Mesenchymal stem cell (in vitro differentiated cells and primary cell): Measurements from ENCODE around the gene HEATR5A.

Source experiments
- DNase-seq: peaks from one replicate; pipeline ENCODE4 v3.0.0-alpha.2; 2013
- H2AFZ ChIP-seq: one replicate; pipeline ENCODE4 v1.6.1; 2013; ENCODE audit warnings: low read depth, mild to moderate bottlenecking, control low read depth, inconsistent platforms, low read length, moderate library complexity
- H2AK5ac ChIP-seq: 2 replicates; pipeline ENCODE4 v1.6.1; 2013; ENCODE audit warnings: low read length, moderate library complexity, mild to moderate bottlenecking, inconsistent platforms; ENCODE audit not compliant: severe bottlenecking
- H2BK120ac ChIP-seq: one replicate; pipeline ENCODE4 v1.6.1; 2013; ENCODE audit warnings: low read depth, mild to moderate bottlenecking, inconsistent platforms, low read length, moderate library complexity
- H2BK12ac ChIP-seq, 2 experiments: one replicate each; pipeline ENCODE4 v1.6.1; 2013; ENCODE audit warnings: inconsistent platforms in 2 of 2, low read length in 2 of 2, mild to moderate bottlenecking in 2 of 2, moderate library complexity in 2 of 2, control low read depth in 1 of 2
- H2BK15ac ChIP-seq: one replicate; pipeline ENCODE4 v1.6.1; 2013; ENCODE audit warnings: mild to moderate bottlenecking, low read depth, inconsistent platforms; ENCODE audit not compliant: poor library complexity, severe bottlenecking
- H2BK5ac ChIP-seq: 2 replicates; pipeline ENCODE4 v1.6.1; 2013; ENCODE audit warnings: low read depth, mild to moderate bottlenecking, low read length, control low read depth, inconsistent platforms; ENCODE audit not compliant: poor library complexity, severe bottlenecking
- H3K14ac ChIP-seq, 2 experiments: one replicate each; pipeline ENCODE4 v1.6.1; 2013; ENCODE audit warnings: inconsistent platforms in 2 of 2, low read length in 2 of 2, control low read depth in 1 of 2, mild to moderate bottlenecking in 1 of 2, moderate library complexity in 1 of 2
- H3K18ac ChIP-seq, 2 experiments: one replicate each; pipeline ENCODE4 v1.6.1; 2013; ENCODE audit warnings: inconsistent platforms in 2 of 2, low read length in 2 of 2, control low read depth in 1 of 2, low read depth in 1 of 2, mild to moderate bottlenecking in 1 of 2
- H3K23ac ChIP-seq, 2 experiments: one replicate each; pipeline ENCODE4 v1.6.1; 2013; ENCODE audit warnings: inconsistent platforms in 2 of 2, low read length in 2 of 2, mild to moderate bottlenecking in 2 of 2, moderate library complexity in 2 of 2, control low read depth in 1 of 2
- H3K27ac ChIP-seq: 2 replicates; pipeline ENCODE4 v1.5.1; 2013; ENCODE audit warnings: mild to moderate bottlenecking, moderate library complexity, low read length, control low read depth, inconsistent platforms; ENCODE audit not compliant: poor library complexity, severe bottlenecking
- H3K27me3 ChIP-seq, 2 experiments: 2 replicates each; pipeline versions ENCODE4 v1.6.1 to v1.7.0; 2013; ENCODE audit warnings: low read length in 2 of 2, mild to moderate bottlenecking in 2 of 2, moderate library complexity in 2 of 2, control low read depth in 1 of 2, inconsistent platforms in 1 of 2; ENCODE audit not compliant: control insufficient read depth in 1 of 2, insufficient read depth in 1 of 2
- H3K36me3 ChIP-seq, 2 experiments: 2 replicates each; pipeline versions ENCODE4 v1.6.1 to v1.7.0; 2013; ENCODE audit warnings: low read length in 2 of 2, control low read depth in 1 of 2, inconsistent platforms in 1 of 2, low read depth in 1 of 2, mild to moderate bottlenecking in 1 of 2; ENCODE audit not compliant: insufficient read depth in 2 of 2, control insufficient read depth in 1 of 2
- H3K4ac ChIP-seq, 2 experiments: one replicate each; pipeline ENCODE4 v1.6.1; 2013; ENCODE audit warnings: inconsistent platforms in 2 of 2, low read length in 2 of 2, mild to moderate bottlenecking in 2 of 2, moderate library complexity in 2 of 2, control low read depth in 1 of 2, low read depth in 1 of 2
- H3K4me1 ChIP-seq: 2 replicates; pipeline ENCODE4 v1.6.1; 2013; ENCODE audit warnings: low read depth, low read length, control low read depth; ENCODE audit not compliant: control insufficient read depth, insufficient read depth
- H3K4me2 ChIP-seq: 2 replicates; pipeline ENCODE4 v1.6.1; 2013; ENCODE audit warnings: low read length, mild to moderate bottlenecking, inconsistent platforms; ENCODE audit not compliant: poor library complexity, severe bottlenecking
- H3K4me3 ChIP-seq, 2 experiments: 2 replicates each; pipeline versions ENCODE4 v1.5.1 to v1.7.0; 2013; ENCODE audit warnings: low read length in 2 of 2, mild to moderate bottlenecking in 2 of 2, control low read depth in 1 of 2, low read depth in 1 of 2; ENCODE audit not compliant: insufficient read depth in 1 of 2
- H3K79me1 ChIP-seq: replicated peaks from 2 replicates; pipeline ENCODE4 v1.6.1; 2013; ENCODE audit warnings: mild to moderate bottlenecking, control low read depth, low read length, inconsistent platforms; ENCODE audit not compliant: poor library complexity, severe bottlenecking
- H3K9ac ChIP-seq: 2 replicates; pipeline ENCODE4 v1.7.0; 2013; ENCODE audit warnings: mild to moderate bottlenecking, low read length, moderate library complexity
- H3K9me3 ChIP-seq: 2 replicates; pipeline ENCODE4 v1.7.0; 2013; ENCODE audit warnings: mild to moderate bottlenecking, low read length; ENCODE audit not compliant: control insufficient read depth
- H4K8ac ChIP-seq: one replicate; pipeline ENCODE4 v1.6.1; 2013; ENCODE audit warnings: inconsistent platforms, mild to moderate bottlenecking, low read length, moderate library complexity
- H4K91ac ChIP-seq: one replicate; pipeline ENCODE4 v1.6.1; 2013; ENCODE audit warnings: mild to moderate bottlenecking, low read length, inconsistent platforms
- WGBS: methylation state at CpG from one replicate; pipeline ENCODE4 v1.1.7; 2013; ENCODE audit warnings: mixed read lengths; 5-methylcytosine and 5-hydroxymethylcytosine counted together

HEATR5A gene

GRCh38 chr14:31426663-31427062, 6.3 kb upstream of the HEATR5A start:
- peaks cover under 1% of the 10 kb centered on the region for H3K9me3 ChIP-seq

GRCh38 chr14:31425905-31426304, 5.6 kb upstream of the HEATR5A start:
- H3K27ac ChIP-seq: no peak overlapping the region
- H2AK5ac ChIP-seq: no peak overlapping the region
- no peaks in the 10 kb centered on the region for H3K9me3 ChIP-seq
- H3K18ac ChIP-seq: no peak overlapping the region
- no peak overlapping the region for H2BK120ac ChIP-seq
- H3K79me1 ChIP-seq: no peaks in the 10 kb centered on the region
- H3K14ac ChIP-seq: no peak overlapping the region
- H2BK15ac ChIP-seq: no peak overlapping the region
- H4K8ac ChIP-seq: no peak overlapping the region
- H3K4ac ChIP-seq: no peak overlapping the region
- H2BK5ac ChIP-seq: no peak overlapping the region
- no peak overlapping the region for H2AFZ ChIP-seq
- no peak overlapping the region for H3K4me3 ChIP-seq
- H3K4me1 ChIP-seq: no peaks in the 10 kb centered on the region
- no peaks in the 10 kb centered on the region for H3K27me3 ChIP-seq
- DNase-seq: no peak
- H2BK12ac ChIP-seq: no peak overlapping the region
- no peak overlapping the region for H4K91ac ChIP-seq
- H3K36me3 ChIP-seq: no peaks in the 10 kb centered on the region
- H3K23ac ChIP-seq: no peak overlapping the region
- no peak overlapping the region for H3K9ac ChIP-seq
- H3K4me2 ChIP-seq: no peak overlapping the region

More at GRCh38 chr14:31426663-31427062, 6.3 kb upstream of the HEATR5A start:
- H3K4ac ChIP-seq: no peak overlapping the region
- no peak overlapping the region for H3K23ac ChIP-seq
- H3K4me2 ChIP-seq: no peak overlapping the region
- no peaks in the 10 kb centered on the region for H3K4me1 ChIP-seq
- no peak overlapping the region for H2AFZ ChIP-seq
- H3K79me1 ChIP-seq: no peaks in the 10 kb centered on the region
- no peak overlapping the region for H3K9ac ChIP-seq
- no peak overlapping the region for H4K8ac ChIP-seq
- H3K36me3 ChIP-seq: no peaks in the 10 kb centered on the region
- H4K91ac ChIP-seq: no peak overlapping the region
- H3K27ac ChIP-seq: no peak overlapping the region
- WGBS: 86% methylated on average over 2 of the region's 2 CpGs
- no peak overlapping the region for H3K14ac ChIP-seq
- H2BK120ac ChIP-seq: no peak overlapping the region
- H2BK12ac ChIP-seq: no peak overlapping the region
- H2AK5ac ChIP-seq: no peak overlapping the region
- no peak overlapping the region for H3K4me3 ChIP-seq
- DNase-seq: no peak
- H3K27me3 ChIP-seq: no peaks in the 10 kb centered on the region
- no peak overlapping the region for H2BK5ac ChIP-seq
- H2BK15ac ChIP-seq: no peak overlapping the region
- H3K18ac ChIP-seq: no peak overlapping the region

GRCh38 chr14:31421200-31421599, 850 bp upstream of the HEATR5A start:
- WGBS: 100% methylated on average over 4 of the region's 5 CpGs
- Histone ChIP-seq H3K9me3 (no peaks in the 10 kb centered on the region), H2BK5ac (no peak overlapping the region), H3K4me3 (peak overlapping the region in 1 of 2 experiments; percentile 100), H3K18ac (no peak overlapping the region), H2AK5ac (no peak overlapping the region), H3K36me3 (no peaks in the 10 kb centered on the region), H3K14ac (no peak overlapping the region), H3K27ac (no peak overlapping the region), H2BK12ac (no peak overlapping the region), H2BK120ac (no peak overlapping the region), H3K9ac (peak overlapping the region; percentile 100), H4K8ac (no peak overlapping the region), H3K23ac (no peak overlapping the region), H3K4me1 (no peaks in the 10 kb centered on the region), H3K4ac (no peak overlapping the region), H3K4me2 (no peak overlapping the region), H2BK15ac (no peak overlapping the region), H4K91ac (no peak overlapping the region), H2AFZ (no peak overlapping the region), H3K79me1 (peaks cover 7% of the 10 kb centered on the region), H3K27me3 (no peaks in the 10 kb centered on the region)
- no peak for DNase-seq

- Histone ChIP-seq H3K9ac (peak overlapping the region; percentile 100), H3K23ac (peak overlapping the region in 1 of 2 experiments; percentile 100), H3K27ac (peak overlapping the region; percentile 71), H2BK120ac (no peak overlapping the region), H3K36me3 (no peaks in the 10 kb centered on the region), H3K27me3 (no peaks in the 10 kb centered on the region), H3K4me2 (peak overlapping the region; percentile 79), H4K91ac (peak overlapping the region; percentile 1), H2BK5ac (no peak overlapping the region), H3K4me3 (peak overlapping the region; percentile 97 to 100), H2AFZ (peak overlapping the region; percentile 96), H3K79me1 (peaks cover 7% of the 10 kb centered on the region), H3K4ac (peak overlapping the region in 1 of 2 experiments; percentile 98), H2BK12ac (no peak overlapping the region), H2AK5ac (no peak overlapping the region), H2BK15ac (peak overlapping the region; percentile 15), H3K4me1 (no peaks in the 10 kb centered on the region), H3K14ac (peak overlapping the region in 1 of 2 experiments; percentile 92), H3K18ac (peak overlapping the region; percentile 69 to 97), H4K8ac (no peak overlapping the region), H3K9me3 (no peaks in the 10 kb centered on the region)
- WGBS: under 1% methylated on average over 33 of the region's 33 CpGs
- peak; percentile 68 for DNase-seq
Measured at GRCh38 chr14:31419967-31420318, 407 bp downstream of the HEATR5A start.
